AML-193 (cell line): Measurements from ENCODE around the gene SUPT20H.
"Not testable (repeated sequence)": the region's sequence is repeated elsewhere in the genome, so short reads cannot be mapped to it uniquely, and the experiment has no call there.

Experiments used
- DNase-seq, 2 experiments: peaks; one replicate each; lab custom pipeline; 2025; lab: John Stamatoyannopoulos, UW

SUPT20H gene

DNA sequence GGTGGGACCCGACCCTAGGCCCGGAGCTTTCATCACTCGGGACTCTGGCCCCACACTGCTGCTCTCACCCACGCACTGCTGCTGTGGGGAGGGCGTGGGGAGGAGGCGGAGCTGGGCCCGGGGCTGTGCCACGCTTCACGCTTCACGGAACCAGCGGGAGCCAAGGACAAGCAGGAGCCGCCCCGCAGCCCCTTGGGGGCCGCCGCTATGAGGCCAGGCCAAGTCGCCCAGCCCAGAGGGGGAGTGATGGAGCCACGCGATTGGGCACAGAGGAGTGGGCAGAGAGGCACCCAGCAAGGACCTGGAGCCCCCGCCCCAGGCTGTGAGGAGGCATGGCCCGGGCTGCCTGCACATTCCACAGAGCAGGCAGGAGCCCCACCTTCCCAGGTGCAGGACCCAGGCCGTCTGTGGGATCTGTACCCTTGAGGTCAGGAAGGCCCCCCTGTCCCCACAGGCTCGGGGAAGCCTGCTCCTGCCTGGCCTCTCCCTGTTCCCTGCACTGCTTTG lies 10.2 kb upstream of the SUPT20H start:
- DNase-seq = no peak

GRCh38 chr13:37068962-37069361 lies 9.5 kb upstream of the SUPT20H start:
- peak; percentile 42 to 51 for DNase-seq

DNA sequence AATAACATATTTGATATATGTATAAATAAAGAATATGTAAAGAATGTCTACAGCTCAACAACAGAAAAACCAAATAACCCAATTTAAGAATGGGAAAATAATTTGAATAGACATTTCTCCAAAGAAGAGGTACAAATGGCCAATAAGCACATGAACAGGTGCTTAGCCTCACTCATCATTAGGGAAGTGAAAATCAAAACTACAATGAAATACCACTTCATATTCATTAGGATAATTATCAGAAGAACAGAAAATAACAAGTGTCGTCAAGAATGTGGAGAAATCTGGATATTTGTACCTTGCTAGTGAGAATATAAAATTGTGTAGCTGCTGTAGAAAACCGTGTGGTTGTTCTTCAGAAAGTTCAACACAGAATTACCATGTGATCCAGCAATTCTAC lies 8.4 kb upstream of the SUPT20H start:
- DNase-seq = no peak

DNA sequence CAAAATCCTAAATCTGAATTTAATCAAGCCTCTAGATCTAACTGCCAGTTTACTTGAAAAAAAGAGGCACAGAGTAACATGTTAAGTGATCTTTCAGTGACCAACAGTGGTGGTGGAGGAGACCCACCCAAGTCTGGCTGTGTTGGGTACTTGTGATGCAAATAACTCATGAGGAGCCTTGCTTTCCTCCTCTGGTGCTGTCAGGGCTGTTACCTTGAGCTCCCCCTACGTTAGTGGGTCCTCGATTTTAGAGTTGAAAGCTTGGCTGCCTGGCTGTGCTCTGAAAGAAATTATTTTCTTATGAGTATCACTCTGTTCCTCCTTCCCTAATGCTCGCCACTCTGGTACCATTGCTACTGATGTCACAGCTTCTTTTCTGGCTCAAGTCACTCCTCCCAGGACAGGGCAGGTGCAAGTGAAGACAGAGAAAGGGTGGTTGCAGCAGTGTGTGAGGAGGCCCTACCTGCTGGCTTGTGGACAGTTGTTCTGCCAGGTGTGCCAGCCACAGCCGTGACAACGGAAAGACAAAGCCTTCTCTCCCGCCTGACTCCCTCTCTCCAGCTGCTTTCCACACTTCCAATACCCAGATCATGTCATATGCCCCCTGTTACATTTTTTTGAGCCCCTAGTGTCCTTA lies 6.5 kb upstream of the SUPT20H start:
- no peak for DNase-seq

GRCh38 chr13:37059848-37060192 lies 332 bp upstream of the SUPT20H start:
- DNase-seq = no peak

- DNase-seq = not testable (repeated sequence)
Measured at GRCh38 chr13:37056228-37056627, 3.3 kb downstream of the SUPT20H start.

DNA sequence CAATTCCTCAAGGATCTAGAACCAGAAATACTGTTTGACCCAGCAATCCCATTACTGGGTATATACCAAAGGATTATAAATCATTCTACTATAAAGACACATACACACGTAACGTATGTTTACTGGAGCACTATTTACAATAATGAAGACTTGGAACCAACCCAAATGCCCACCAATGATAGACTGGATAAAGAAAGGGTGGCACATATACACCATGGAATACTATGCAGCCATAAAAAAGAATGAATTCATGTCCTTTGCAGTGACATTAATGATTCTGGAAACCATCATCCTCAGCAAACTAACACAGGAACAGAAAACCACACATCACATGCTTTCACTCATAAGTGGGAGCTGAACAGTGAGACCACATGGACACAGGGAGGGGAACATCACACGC lies 6.4 kb downstream of the SUPT20H start:
- DNase-seq = not testable (repeated sequence)

DNA sequence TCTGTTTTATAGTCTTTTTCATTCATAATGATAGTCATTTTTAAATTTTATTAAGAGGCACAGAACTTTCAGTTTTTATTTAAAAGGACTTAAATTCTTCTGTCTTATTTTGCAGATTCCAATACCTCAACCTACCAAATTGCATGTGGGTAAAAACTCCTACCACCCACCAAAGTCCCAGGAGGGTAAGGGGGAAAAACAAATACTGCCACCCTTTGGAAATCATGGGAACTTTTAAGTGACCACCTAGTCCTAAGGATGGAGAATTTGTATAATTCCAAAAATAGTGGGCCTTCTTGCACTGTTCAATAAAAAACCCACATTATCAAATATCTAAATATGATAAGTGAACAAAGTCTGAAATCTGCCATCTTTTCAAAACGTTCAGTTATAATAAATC lies 9.7 kb downstream of the SUPT20H start:
- DNase-seq = no peak

DNA sequence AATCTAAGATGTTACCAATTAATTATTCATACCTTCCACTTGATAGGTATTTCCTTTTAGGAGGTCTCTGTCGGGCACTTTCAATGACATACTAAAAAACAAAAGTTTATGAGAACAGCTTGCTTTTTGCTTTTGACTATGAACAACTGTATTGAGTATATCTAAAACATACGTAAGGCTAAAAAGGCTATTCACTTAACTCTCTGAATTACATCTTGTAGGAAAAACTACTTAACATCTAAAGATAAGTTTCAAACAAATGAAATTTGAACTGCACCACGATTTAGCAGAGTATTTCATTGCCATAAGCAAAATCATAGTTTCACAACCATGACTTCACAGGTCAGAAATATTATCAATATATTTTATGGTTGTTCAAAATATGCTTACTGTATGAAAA lies 11.6 kb downstream of the SUPT20H start:
- DNase-seq = no peak

DNA sequence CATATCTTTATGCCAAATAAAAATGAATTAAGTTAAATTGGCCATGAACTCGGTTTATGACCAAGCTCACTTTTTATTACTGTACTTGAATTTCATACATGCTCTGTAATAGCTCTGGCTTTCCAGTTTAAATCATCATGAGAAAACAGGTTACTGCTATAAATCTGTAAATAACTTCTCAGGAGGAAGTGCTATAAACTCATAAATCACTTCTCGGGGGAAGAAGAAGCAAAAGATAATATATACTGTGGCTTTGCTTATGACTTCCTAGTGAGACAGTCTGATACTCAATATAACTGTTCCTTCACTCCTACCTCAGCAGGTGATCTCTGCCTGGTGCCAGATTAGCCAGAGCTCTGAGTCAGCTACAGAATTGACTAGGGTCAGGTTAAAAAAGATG lies 12.5 kb downstream of the SUPT20H start:
- DNase-seq = no peak

DNA sequence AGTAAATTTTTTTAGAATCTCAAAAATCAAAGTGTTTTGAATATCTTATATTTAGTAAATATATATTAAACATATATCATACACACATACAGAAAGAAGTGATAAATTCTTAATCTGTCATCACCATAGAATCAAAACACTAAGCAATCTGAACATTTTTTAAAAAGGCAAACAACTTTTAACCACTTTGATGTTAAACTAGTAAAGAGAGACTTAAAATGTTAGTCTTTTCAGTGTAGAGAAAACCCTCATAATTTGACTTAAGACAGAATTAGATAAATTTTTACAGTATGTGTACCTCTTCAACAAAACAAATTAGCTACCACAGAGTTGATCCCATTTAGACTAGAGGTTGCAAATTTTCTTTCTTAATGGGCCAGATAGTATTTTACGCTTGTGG lies 13.4 kb downstream of the SUPT20H start:
- DNase-seq = no peak

DNA sequence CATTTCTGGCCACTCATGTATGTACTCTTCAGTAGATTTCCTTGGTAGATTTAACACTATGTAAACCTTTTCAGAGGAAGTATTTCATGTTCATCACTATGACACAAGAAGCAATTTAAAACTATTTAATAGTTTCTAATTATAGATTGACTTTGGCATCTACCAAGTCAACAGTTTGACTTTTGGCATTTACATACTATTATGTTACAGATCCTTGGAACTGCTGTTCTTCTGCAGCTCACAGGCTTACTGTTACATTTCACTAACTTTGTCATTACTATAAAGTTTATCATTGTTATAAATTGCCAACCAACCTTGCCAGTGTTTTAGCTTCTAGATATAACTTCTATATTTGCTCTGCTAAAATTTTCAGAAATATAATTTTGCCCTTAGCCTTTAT lies 18.7 kb downstream of the SUPT20H start:
- no peak for DNase-seq

DNA sequence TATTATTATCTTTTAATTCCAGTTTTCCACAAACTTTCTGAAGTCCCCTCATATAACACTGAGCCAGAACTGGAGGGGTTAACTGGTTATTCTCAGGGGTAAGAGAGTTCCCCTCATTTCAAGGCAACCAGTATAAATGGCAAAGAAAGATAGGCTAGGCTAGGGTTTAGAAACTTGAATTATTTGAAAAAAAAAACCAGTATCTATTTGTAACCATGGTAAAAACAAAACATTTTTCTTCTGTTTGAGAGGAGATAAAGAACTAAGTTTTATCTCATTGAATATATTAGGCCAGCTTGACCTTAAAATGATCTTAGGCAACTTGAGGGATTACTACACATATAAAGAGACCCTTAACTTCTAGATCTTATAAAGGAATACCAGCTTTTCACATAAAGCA lies 19.6 kb downstream of the SUPT20H start:
- DNase-seq = no peak

DNA sequence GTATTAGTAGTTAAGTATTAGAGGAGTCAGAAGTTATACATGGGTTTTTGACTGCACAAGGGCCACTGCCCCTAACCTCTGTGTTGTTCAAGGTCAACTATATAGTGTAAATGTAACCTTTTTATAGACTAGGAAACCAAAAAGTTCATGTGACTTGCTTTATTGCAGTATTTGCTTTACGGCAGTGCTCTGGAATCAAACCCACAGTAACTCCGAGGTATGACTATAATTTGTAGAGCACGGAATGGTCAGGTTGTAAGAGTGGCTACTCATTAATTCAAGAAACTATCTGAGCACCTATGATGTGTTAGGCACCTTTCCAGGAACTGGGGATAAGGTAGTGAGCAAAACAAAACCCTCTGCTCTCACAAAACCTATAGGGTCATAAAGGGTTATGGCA lies 22.2 kb downstream of the SUPT20H start:
- DNase-seq = no peak

- no peak for DNase-seq
Measured at GRCh38 chr13:37029617-37030016, 29.9 kb downstream of the SUPT20H start.

- DNase-seq = no peak
Measured at GRCh38 chr13:37027639-37028038, 31.8 kb downstream of the SUPT20H start.

- no peak for DNase-seq
Measured at GRCh38 chr13:37026771-37027170, 32.7 kb downstream of the SUPT20H start.

GRCh38 chr13:37023871-37024270 lies 35.6 kb downstream of the SUPT20H start:
- DNase-seq = no peak

- DNase-seq = no peak
Measured at GRCh38 chr13:37014609-37015008, 44.9 kb downstream of the SUPT20H start.

GRCh38 chr13:37011788-37012187 lies 47.7 kb downstream of the SUPT20H start:
- DNase-seq = no peak

DNA sequence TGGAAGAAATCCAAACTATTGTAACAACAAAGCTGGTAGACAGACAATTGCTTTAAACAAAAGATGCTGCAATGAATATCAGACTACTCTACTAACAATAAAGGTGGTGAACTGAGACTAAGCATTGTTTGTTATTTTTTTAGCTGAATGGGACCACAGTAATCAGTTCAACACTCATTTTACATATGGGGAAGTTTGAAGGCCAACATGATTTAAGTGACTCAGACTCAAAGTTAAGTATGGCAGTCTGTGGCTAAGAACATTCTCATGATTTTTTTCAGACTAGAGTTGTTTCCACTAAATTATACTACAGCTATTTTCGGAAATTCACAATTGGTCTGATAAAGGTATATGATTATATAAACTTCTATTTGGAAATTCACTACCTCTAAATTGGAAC lies 48.5 kb downstream of the SUPT20H start:
- DNase-seq = no peak

DNA sequence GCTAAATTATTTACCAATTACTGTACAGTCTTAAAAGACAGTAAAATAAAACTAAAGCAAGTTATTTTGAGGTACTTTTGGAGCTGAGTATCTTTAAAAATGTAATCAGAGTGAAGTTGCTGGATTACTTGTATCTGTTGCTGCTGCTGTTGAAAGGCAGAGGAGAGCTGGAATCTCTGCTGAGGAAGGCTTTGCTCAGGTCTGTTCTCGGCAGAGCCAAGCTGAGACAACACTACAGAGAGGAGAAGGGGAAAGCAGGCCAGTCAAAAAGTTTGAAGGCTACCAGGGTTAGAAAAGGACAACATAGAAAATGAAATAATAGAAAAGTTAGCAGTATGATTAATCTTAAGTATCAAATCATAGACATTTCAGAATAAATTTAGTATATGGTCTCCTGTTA lies 49.1 kb downstream of the SUPT20H start:
- no peak for DNase-seq

- DNase-seq = no peak
Measured at GRCh38 chr13:37009692-37010091, 49.8 kb downstream of the SUPT20H start.

DNA sequence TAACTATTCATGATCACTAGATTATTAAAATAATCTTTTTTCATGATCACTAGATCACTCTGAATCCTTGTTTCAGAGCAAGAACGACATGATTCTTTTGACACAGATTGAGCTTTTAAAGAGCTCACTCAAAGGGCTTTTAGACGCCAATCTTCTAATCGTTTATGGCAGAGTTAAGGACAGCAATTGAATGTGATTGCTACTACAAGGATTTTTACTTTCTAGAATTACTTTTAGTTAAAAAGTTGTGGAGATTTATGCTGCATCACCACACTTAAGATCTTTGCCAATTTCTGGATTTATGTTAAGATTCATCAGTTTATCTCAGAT lies 57.6 kb downstream of the SUPT20H start:
- DNase-seq = no peak
